ENCODE data around the gene IL2RA. TPM values are rescaled to one million over a fixed set of nuclear protein-coding genes. Genes with fewer than 3 reads are reported as not detected.

IL2RA gene
- total and polyA plus RNA-seq, 9 of the 15 experiments (the other 6 are each of a cell fraction or from before 2014, with no cell fraction given) = 0.95 TPM; not detected in 8

DNA sequence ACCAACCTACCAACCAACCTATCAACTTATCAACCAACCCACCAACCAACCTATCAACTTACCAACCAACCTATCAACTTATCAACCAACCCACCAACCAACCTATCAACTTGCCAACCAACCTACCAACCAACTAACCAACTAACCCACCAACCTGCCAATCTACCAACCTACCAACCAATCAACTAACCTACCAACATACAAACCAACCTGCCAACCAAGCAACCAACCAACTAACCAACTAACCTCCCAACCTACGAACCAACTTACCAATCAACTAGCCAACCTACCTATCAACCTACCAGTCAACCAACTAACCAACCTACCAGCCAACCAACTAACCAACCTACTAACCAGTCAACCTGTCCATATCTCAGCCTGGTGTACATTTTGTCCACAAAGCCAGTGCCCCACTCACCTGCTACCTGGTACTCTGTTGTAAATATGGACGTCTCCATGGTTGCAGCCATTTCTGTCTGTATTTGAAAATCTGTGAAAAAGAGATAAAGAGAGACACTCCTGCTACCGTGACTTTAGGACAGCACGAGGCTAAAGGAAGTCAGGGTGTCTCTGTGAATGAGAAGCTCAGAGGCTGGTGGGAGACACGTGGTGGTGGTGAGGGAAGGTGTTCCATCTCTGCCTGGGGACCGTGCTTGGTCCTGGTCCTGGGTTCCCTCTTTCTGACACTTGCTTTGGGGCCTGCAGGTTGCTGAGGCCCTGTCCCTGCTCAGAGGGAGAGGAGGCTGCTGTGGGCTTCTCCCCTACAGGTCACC is 43.0 kb downstream of the IL2RA start (continued):
- TF ChIP-seq HDAC8 (tag; IDR thresholded peaks at IDR 0.05) (no peak), NUFIP1 (IDR thresholded peaks at IDR 0.05; ENCODE audit: partially characterized antibody) (peak; percentile 20), EHMT2 (IDR thresholded peaks at IDR 0.05) (peak; percentile 67; the same call in 1 of the 2 replicates), DACH1 (IDR thresholded peaks at IDR 0.05; ENCODE audit: partially characterized antibody) (peak; percentile 18), L3MBTL2 (IDR thresholded peaks at IDR 0.05) (peak; percentile 61), SRSF9 (IDR thresholded peaks at IDR 0.05; ENCODE audit: borderline replicate concordance, low read depth, low read length) (no peak), NONO (IDR thresholded peaks at IDR 0.05; ENCODE audit: low read depth in 2 of 2, low read length in 1 of 2) (no peak), BHLHE40 (IDR thresholded peaks at IDR 0.05; ENCODE audit: low read length) (no peak), NR2C2 (CRISPR knock-in tag; IDR thresholded peaks at IDR 0.05) (no peak), NR2C2 (tag; IDR thresholded peaks at IDR 0.05) (no peak), MEIS2 (IDR thresholded peaks at IDR 0.05; ENCODE audit: partially characterized antibody) (no peak), ZNF696 (CRISPR knock-in tag; conservative IDR thresholded peaks at IDR 0.05) (no peak), MYC (IDR thresholded peaks at IDR 0.05; ENCODE audit: low read depth, low read length) (peak; percentile 30; the same call in 1 of the 2 replicates), MYC (CRISPR knock-in tag; IDR thresholded peaks at IDR 0.05; ENCODE audit: borderline replicate concordance, low read depth) (no peak), TAL1 (IDR thresholded peaks at IDR 0.05) (0 out of 2 replicates have a peak, but pooled peaks have one; percentile 11)
- TF ChIP-seq, protein P1, sequence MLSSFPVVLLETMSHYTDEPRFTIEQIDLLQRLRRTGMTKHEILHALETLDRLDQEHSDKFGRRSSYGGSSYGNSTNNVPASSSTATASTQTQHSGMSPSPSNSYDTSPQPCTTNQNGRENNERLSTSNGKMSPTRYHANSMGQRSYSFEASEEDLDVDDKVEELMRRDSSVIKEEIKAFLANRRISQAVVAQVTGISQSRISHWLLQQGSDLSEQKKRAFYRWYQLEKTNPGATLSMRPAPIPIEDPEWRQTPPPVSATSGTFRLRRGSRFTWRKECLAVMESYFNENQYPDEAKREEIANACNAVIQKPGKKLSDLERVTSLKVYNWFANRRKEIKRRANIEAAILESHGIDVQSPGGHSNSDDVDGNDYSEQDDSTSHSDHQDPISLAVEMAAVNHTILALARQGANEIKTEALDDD (IDR thresholded peaks at IDR 0.05) = peak; percentile 100
- TF ChIP-seq, protein P2, sequence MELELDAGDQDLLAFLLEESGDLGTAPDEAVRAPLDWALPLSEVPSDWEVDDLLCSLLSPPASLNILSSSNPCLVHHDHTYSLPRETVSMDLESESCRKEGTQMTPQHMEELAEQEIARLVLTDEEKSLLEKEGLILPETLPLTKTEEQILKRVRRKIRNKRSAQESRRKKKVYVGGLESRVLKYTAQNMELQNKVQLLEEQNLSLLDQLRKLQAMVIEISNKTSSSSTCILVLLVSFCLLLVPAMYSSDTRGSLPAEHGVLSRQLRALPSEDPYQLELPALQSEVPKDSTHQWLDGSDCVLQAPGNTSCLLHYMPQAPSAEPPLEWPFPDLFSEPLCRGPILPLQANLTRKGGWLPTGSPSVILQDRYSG (tag; conservative IDR thresholded peaks at IDR 0.05; ENCODE audit: low read depth) = no peak
- TF ChIP-seq, protein P3, sequence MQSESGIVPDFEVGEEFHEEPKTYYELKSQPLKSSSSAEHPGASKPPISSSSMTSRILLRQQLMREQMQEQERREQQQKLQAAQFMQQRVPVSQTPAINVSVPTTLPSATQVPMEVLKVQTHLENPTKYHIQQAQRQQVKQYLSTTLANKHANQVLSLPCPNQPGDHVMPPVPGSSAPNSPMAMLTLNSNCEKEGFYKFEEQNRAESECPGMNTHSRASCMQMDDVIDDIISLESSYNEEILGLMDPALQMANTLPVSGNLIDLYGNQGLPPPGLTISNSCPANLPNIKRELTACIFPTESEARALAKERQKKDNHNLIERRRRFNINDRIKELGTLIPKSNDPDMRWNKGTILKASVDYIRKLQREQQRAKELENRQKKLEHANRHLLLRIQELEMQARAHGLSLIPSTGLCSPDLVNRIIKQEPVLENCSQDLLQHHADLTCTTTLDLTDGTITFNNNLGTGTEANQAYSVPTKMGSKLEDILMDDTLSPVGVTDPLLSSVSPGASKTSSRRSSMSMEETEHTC (IDR thresholded peaks at IDR 0.05) = no peak
